ENCODE results near the gene TNFSF12.

Gene TNFSF12

DNA sequence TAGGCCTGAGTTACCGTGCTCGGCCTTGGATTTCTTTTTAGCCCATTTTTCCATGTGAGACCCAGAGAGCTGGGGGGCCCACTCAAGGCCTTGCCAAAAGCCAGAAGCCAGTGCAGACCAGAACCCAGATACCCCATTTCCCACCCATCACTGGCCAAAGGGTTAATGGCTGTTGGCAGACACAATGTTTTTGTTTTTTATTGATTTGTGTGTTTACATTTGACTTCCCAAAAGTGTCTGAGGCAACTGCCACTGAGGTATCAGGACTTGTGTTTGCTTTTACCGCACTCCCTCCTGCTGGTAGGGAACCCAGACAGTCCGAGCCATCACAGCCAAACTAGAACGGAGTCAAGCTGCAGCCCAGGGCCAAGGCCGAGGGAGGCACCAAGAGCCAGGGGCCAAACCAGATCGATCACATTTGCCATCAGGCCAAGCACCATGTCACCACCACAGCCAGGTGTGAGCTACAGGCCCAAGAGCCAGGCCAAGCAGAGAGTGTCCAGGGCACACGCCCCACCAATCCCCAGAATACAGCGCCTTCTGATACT lies 7.7 kb upstream of the TNFSF12 start:
- DNase-seq, result no peak

- no peak for DNase-seq
These were observed 3.9 kb upstream of the TNFSF12 start for GRCh38 chr17:7544911-7545310.

- DNase-seq, result peak in 6 of 56 donors; percentile 24 to 56 (median 35)
These were observed 670 bp downstream of the TNFSF12 start for GRCh38 chr17:7549401-7550055.

DNA sequence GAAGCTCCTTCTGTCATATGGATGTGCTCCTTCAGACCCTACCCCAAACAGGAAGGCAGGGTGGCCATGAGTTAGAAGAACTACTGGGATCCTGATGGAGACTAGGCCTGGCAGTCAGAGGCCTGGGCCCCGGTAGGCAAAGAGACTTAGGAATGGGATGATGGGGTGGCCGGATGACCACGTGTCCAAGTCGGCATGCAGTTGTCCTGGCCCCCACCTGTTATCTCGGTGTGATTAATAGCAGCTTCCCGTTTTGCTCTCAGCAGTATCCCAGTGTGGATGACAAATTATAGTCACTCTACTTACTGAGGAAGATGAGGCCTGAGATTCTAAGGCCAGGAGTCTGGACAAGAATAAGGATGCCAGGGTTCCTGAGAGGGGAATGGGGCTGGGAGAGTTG lies 1.5 kb downstream of the TNFSF12 start:
- DNase-seq, result no peak

DNA sequence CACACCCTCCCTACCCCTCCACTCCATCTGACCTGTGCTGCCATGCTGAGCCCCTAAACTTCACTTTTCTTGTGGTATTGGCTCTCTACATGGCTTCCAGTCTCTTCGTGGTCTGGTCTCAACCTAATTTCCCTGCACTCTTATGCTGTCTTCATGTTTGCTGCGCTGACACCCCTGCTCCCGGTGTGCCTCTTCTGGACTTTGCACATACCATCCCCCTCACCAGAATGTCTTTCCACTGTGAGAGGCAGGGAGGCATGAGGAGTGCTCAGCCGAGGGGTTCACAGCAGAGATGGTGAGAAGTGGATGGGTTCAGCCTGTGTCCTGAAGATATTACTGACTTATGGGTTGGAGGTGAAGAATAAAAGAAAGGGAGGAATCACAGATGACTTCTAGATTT lies 2.5 kb downstream of the TNFSF12 start:
- DNase-seq, result no peak

DNA sequence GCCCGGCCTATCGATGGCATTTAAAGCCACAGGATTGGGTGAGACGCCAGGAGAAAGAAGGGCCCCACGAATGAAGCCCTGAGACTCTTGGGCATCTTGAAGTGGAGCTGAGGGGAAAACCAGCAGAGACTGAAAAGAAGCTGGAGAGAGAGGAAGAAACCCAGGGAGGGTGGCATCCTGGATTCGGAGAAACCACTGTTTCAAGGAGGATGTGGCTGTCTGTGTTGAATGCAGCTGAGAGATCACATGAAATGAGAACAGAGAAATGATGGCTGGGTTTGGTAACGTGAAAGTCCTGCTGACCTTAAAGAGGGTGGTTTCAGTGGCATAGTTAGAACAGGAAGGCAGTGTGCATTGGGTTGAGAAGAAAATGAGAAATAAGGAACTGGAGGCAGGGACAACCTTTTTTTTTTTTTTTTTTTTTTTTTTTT lies 3.8 kb downstream of the TNFSF12 start:
- DNase-seq, result peak in 1 of 56 donors; percentile 33

DNA sequence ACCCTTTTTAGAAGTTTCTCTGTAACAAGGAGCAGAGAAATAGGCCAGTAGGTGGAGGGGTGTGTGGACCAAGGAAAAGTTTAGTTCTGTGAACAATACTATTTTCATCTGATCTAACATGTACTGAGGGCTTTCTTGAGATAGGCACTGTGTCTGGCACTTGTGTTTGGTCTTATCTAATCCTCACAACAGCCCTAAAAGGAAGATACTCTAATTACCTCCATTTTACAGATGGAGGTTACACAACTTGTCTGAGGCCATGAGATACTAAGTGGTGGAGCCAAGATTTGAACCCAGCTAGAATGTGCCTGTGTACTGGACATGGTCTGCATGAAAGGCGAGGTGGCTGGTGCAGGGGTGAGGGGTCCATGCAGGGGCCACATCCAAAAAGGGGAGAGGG lies 4.5 kb downstream of the TNFSF12 start:
- DNase-seq, result no peak

GRCh38 chr17:7555320-7555948 lies 6.6 kb downstream of the TNFSF12 start:
- no peak for DNase-seq

GRCh38 chr17:7556627-7557026 lies 7.8 kb downstream of the TNFSF12 start:
- DNase-seq, result no peak

- no peak for DNase-seq
These were observed 8.4 kb downstream of the TNFSF12 start for GRCh38 chr17:7557147-7557764.

GRCh38 chr17:7557775-7558543 lies 9.1 kb downstream of the TNFSF12 start:
- peak in 45 of 56 donors; percentile 35 to 86 (median 68) for DNase-seq

DNA sequence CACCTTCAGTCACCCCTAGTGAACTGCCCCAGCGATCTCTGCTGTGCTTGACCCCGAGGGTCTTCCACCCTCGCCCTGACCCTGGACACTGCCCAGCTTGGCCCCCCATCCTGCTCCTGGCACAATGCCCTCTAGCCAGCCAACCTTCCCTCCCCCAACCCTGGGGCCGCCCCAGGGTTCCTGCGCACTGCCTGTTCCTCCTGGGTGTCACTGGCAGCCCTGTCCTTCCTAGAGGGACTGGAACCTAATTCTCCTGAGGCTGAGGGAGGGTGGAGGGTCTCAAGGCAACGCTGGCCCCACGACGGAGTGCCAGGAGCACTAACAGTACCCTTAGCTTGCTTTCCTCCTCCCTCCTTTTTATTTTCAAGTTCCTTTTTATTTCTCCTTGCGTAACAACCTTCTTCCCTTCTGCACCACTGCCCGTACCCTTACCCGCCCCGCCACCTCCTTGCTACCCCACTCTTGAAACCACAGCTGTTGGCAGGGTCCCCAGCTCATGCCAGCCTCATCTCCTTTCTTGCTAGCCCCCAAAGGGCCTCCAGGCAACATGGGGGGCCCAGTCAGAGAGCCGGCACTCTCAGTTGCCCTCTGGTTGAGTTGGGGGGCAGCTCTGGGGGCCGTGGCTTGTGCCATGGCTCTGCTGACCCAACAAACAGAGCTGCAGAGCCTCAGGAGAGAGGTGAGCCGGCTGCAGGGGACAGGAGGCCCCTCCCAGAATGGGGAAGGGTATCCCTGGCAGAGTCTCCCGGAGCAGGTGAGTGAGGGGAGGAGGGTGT lies 9.9 kb downstream of the TNFSF12 start, which contains the start of gene TNFSF13:
Gene TNFSF13, plus strand, starts transcription at position 207 of the 776 bp plus-strand sequence. Its CDS starts 290 bp downstream, at position 497.
- peak in 14 of 56 donors; percentile 41 to 75 (median 62) for DNase-seq

- DNase-seq, result no peak
These were observed 10.7 kb downstream of the TNFSF12 start for GRCh38 chr17:7559320-7560171.

GRCh38 chr17:7560172-7561027 lies 11.5 kb downstream of the TNFSF12 start:
- peak in 5 of 56 donors; percentile 13 to 32 (median 20) for DNase-seq

- DNase-seq, result peak in 50 of 56 donors; percentile 49 to 91 (median 74)
These were observed 12.2 kb downstream of the TNFSF12 start for GRCh38 chr17:7561028-7561575.

GRCh38 chr17:7561589-7562207 lies 12.8 kb downstream of the TNFSF12 start, which contains the start of gene SENP3:
Gene SENP3 (plus strand): TSS chr17:7561919. CDS start chr17:7563077, 1,158 bp downstream.
- peak in 53 of 56 donors; percentile 17 to 92 (median 79) for DNase-seq

GRCh38 chr17:7562208-7562605 lies 13.3 kb downstream of the TNFSF12 start:
- DNase-seq, result no peak

All from amygdala (tissue), 56 donors.